PC-3 (cell line): ENCODE data around the gene COMMD10.

Experiments used
- CTCF ChIP-seq: fragments of 300-600 bp; sonication (generic); conservative IDR thresholded peaks from 2 replicates; pipeline ENCODE4 v1.5.1; 2017; ENCODE audit warnings: antibody characterized with exemption, low read depth, mild to moderate bottlenecking, low read length
- EZH2phosphoT487 ChIP-seq: fragments of 300-600 bp; sonication (generic); IDR thresholded peaks from 2 replicates; pipeline ENCODE4 v1.6.1; 2018; ENCODE audit warnings: mild to moderate bottlenecking, antibody characterized with exemption, low read length, borderline replicate concordance

- TF ChIP-seq CTCF (no peak), EZH2phosphoT487 (no peak)
Observed at GRCh38 chr5:116296335-116297072, 211.7 kb downstream of the COMMD10 start.
